Ishikawa (cell line): ENCODE results near the gene WDFY2.

Source experiments
- CEBPB ChIP-seq: IDR thresholded peaks from 2 replicates; pipeline ENCODE4 v1.6.1; 2012
- CREB1 ChIP-seq: IDR thresholded peaks from 2 replicates; pipeline ENCODE4 v1.6.1; 2012; ENCODE audit warnings: low read depth
- EGR1 ChIP-seq: IDR thresholded peaks from 2 replicates; pipeline ENCODE4 v1.6.1; 2012
- EP300 ChIP-seq: IDR thresholded peaks from 2 replicates; pipeline ENCODE4 v1.6.1; 2012; ENCODE audit warnings: borderline replicate concordance
- FOXM1 ChIP-seq: IDR thresholded peaks from 2 replicates; pipeline ENCODE4 v1.6.1; 2012; ENCODE audit warnings: low read depth, borderline replicate concordance
- NFIC ChIP-seq: IDR thresholded peaks from 2 replicates; pipeline ENCODE4 v1.6.1; 2012
- RAD21 ChIP-seq: IDR thresholded peaks from 2 replicates; pipeline ENCODE4 v1.6.1; 2012; ENCODE audit warnings: low read depth
- TAF1 ChIP-seq: IDR thresholded peaks from 2 replicates; pipeline ENCODE4 v1.6.1; 2012; ENCODE audit warnings: low read depth, mild to moderate bottlenecking
- USF1 ChIP-seq: IDR thresholded peaks from 2 replicates; pipeline ENCODE4 v1.6.1; 2012
- TF ChIP-seq, protein P1 (sequence below): IDR thresholded peaks from 2 replicates; pipeline ENCODE4 v1.6.1; 2012; ENCODE audit warnings: low read depth, mild to moderate bottlenecking

DNA sequence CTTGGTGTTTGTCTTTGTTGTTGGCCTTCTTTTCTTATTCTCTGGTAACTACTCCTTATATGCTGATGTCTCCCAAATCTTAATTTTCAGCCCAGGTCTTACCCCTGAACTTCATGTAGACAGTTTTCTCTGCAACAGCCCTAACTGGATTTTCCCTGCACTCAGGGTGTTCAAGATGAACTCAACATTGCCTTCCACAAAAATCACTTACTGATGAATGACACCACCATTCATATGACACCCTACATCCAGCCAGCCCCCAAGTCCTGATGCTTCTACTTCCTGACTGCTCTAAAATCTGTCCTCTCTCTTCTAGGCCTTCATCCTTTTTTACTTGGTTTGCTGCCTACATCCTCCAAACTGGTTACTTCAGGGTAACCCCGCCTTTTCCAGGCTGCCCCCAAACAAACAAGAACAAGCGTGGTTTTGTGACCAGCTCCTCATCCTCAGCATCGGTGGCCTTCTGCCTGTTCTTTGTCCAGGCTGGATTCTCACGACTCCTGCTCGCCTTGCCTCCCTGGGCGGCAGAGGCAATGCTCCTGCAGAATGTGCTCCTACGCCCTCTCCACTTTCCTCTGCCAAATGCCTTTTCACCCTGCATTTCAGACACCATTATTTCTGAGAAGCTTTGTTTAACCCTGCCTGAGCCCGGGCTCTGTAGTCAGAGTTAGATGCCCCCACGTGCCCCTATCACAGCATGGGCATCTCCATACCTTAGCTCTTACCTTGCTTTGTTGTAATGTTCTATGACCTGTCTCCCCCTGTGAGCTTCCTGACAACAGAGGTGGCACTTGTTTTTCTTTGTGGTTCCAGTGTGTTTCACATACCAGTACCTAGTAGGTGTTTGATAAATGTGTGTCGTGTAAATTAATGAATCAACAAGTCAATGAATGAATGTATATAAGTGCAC lies 61.8 kb downstream of the WDFY2 start:
- TF ChIP-seq, protein P1, sequence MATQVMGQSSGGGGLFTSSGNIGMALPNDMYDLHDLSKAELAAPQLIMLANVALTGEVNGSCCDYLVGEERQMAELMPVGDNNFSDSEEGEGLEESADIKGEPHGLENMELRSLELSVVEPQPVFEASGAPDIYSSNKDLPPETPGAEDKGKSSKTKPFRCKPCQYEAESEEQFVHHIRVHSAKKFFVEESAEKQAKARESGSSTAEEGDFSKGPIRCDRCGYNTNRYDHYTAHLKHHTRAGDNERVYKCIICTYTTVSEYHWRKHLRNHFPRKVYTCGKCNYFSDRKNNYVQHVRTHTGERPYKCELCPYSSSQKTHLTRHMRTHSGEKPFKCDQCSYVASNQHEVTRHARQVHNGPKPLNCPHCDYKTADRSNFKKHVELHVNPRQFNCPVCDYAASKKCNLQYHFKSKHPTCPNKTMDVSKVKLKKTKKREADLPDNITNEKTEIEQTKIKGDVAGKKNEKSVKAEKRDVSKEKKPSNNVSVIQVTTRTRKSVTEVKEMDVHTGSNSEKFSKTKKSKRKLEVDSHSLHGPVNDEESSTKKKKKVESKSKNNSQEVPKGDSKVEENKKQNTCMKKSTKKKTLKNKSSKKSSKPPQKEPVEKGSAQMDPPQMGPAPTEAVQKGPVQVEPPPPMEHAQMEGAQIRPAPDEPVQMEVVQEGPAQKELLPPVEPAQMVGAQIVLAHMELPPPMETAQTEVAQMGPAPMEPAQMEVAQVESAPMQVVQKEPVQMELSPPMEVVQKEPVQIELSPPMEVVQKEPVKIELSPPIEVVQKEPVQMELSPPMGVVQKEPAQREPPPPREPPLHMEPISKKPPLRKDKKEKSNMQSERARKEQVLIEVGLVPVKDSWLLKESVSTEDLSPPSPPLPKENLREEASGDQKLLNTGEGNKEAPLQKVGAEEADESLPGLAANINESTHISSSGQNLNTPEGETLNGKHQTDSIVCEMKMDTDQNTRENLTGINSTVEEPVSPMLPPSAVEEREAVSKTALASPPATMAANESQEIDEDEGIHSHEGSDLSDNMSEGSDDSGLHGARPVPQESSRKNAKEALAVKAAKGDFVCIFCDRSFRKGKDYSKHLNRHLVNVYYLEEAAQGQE: no peak
- TF ChIP-seq FOXM1 (no peak), EP300 (no peak), TAF1 (no peak), USF1 (no peak), EGR1 (no peak), NFIC (no peak), CEBPB (no peak), CREB1 (no peak), RAD21 (no peak)
